Retinal pigment epithelial cell (primary cell): ENCODE data around the gene LMTK2.

Source experiments
- DNase-seq: peaks from one replicate; pipeline ENCODE4 v3.0.0-alpha.2; 2010; ENCODE audit warnings: low read depth
- H3K4me3 ChIP-seq: 2 replicates; pipeline ENCODE4 v1.5.1; 2011; ENCODE audit warnings: mild to moderate bottlenecking, low read length, control low read depth, moderate library complexity
- TF ChIP-seq, protein P1 (sequence below): conservative IDR thresholded peaks from 2 replicates; pipeline ENCODE4 v1.5.1; 2011; ENCODE audit warnings: low read depth, low read length, control low read depth, inconsistent platforms

Gene LMTK2

DNA sequence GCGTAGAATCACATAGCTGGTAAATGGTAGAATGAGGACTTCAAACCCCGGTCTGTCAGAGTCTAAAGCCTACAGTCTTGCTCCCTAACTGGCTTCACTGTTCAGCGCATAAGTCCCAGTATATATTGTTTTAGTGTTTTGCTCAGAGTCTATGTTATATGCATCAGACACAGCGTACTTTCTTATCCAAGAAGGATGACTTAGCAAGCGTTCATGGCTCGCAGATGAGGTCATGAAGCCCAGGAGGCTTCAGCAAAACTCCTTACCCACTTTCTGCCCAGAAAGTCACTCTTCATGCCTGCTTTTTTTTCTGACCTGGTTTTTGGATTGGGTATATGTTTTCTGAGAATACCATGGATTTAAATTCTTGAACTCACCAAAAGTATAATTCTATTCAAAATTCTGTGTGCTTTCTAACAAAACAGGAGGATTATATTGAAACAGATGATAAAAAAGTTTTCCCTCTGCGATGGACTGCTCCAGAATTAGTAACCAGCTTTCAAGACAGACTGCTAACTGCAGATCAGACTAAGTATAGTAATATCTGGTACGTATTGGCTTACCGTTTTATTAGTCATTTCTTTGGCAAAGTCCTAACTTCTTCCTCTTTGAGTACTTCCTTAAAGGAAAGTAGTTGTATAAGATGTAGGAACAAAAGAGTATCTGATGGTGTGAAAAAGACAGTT, 79.9 kb downstream of the LMTK2 start:
- no peak overlapping the region for H3K4me3 ChIP-seq
- TF ChIP-seq, protein P1, sequence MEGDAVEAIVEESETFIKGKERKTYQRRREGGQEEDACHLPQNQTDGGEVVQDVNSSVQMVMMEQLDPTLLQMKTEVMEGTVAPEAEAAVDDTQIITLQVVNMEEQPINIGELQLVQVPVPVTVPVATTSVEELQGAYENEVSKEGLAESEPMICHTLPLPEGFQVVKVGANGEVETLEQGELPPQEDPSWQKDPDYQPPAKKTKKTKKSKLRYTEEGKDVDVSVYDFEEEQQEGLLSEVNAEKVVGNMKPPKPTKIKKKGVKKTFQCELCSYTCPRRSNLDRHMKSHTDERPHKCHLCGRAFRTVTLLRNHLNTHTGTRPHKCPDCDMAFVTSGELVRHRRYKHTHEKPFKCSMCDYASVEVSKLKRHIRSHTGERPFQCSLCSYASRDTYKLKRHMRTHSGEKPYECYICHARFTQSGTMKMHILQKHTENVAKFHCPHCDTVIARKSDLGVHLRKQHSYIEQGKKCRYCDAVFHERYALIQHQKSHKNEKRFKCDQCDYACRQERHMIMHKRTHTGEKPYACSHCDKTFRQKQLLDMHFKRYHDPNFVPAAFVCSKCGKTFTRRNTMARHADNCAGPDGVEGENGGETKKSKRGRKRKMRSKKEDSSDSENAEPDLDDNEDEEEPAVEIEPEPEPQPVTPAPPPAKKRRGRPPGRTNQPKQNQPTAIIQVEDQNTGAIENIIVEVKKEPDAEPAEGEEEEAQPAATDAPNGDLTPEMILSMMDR = no peak
- no peak for DNase-seq

DNA sequence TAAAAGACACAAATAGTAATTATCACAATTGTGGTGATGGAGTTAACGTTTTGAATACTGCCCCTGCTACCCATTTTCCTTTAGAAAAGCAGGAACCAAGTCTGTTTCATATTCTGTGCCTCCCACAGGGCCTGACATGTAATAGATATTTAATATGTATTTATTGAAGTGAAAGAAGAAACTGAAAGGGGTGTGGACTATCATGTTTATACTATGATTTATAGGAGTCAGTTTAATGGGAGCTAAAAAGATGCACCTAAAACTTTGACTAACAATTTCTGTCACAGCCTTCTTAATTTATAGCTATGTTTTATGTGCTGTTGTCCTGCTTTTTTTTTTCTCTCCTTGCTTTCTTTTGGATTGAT, 80.5 kb downstream of the LMTK2 start:
- H3K4me3 ChIP-seq = no peak overlapping the region
- DNase-seq = no peak
- TF ChIP-seq, protein P1 = no peak

DNA sequence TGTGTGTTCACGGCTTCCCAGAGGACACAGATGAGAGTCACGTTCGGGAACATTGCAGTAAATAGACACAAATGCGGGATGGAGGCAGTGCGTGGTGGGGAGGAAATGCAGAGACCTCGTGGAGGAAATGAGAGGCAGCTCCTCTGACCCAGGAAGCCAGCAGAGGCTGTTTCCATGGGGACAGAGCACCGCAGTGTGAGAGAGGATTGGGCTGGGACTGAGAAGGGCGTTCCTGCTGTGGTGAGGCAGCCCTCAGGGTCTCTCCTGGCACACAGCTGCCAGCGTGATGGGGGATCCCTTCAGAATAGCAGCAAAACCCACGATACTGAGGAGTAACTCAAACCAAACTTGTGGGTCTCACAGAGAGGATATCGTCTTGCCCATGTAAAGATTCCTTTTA, 82.9 kb downstream of the LMTK2 start:
- no peak overlapping the region for H3K4me3 ChIP-seq
- no peak for DNase-seq
- TF ChIP-seq, protein P1 = no peak

DNA sequence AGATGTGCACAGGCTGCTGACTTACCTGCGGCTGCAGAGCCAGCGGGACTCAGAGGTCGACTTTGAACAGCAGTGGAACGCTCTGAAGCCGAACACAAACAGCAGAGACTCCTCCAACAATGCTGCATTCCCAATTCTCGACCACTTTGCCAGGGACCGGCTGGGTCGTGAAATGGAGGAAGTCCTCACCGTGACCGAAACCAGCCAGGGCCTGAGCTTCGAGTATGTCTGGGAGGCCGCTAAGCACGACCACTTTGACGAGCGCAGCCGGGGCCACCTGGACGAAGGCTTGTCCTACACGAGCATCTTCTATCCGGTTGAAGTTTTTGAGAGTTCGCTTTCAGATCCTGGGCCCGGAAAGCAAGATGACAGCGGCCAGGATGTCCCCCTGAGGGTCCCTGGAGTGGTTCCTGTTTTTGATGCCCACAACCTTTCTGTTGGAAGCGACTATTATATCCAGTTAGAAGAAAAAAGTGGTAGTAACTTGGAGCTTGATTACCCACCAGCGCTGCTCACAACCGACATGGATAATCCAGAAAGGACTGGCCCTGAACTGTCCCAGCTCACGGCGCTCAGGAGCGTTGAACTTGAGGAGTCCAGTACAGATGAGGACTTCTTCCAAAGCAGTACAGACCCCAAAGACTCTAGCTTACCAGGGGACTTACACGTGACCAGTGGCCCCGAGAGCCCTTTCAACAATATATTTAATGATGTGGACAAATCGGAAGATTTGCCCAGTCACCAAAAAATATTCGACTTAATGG, 85.2 kb downstream of the LMTK2 start:
- no peak for DNase-seq
- TF ChIP-seq, protein P1 = no peak
- no peak overlapping the region for H3K4me3 ChIP-seq

DNA sequence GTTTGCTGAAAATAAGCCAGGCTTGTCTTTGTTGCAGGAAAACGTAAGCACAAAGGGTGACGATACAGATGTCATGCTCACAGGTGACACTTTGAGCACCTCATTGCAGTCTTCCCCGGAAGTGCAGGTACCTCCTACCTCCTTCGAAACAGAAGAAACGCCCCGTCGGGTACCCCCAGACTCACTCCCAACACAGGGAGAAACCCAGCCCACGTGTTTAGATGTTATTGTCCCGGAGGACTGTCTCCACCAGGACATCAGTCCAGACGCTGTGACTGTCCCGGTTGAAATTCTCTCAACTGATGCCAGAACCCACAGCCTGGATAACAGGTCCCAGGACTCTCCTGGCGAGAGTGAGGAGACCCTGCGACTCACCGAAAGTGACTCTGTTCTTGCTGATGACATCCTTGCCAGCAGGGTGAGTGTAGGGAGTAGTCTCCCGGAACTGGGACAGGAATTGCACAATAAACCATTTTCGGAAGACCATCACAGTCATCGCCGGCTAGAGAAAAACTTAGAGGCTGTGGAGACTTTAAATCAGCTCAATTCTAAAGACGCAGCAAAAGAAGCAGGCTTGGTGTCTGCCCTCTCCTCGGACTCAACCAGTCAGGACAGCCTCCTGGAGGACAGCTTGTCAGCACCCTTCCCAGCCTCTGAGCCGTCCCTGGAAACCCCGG, 86.3 kb downstream of the LMTK2 start:
- TF ChIP-seq, protein P1 = no peak
- DNase-seq = no peak
- no peak overlapping the region for H3K4me3 ChIP-seq

DNA sequence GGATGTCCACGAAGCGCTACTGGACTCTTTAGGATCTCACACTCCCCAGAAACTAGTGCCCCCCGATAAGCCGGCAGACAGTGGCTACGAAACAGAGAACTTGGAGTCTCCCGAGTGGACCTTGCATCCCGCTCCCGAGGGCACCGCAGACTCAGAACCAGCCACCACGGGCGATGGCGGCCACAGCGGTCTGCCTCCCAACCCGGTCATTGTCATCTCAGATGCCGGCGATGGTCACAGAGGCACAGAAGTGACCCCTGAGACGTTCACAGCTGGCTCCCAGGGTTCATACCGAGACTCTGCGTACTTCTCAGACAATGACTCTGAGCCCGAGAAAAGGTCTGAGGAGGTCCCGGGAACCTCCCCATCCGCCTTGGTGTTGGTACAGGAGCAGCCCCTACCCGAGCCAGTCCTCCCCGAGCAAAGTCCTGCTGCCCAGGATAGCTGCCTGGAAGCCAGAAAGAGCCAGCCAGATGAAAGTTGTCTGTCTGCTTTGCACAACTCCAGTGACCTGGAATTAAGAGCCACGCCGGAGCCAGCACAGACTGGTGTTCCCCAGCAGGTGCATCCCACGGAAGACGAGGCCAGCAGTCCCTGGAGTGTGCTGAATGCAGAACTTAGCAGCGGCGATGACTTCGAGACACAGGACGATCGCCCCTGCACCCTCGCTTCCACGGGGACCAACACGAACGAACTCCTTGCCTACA, 87.0 kb downstream of the LMTK2 start:
- TF ChIP-seq, protein P1 = no peak
- DNase-seq = no peak
- H3K4me3 ChIP-seq = no peak overlapping the region
